CD14-positive monocyte (primary cell): ENCODE data around the gene KDM4C. TPM values are rescaled to one million over a fixed set of nuclear protein-coding genes. Genes with fewer than 3 reads are reported as not detected.
A peak's percentile ranks its signal among the peaks of the same experiment; 100 is the strongest.

Experiments
- DNase-seq, 3 donors: peaks; one replicate each; pipeline ENCODE4 v3.0.0-alpha.2; 2011 to 2022
- H2AFZ ChIP-seq: 2 replicates; pipeline ENCODE4 v1.6.0; 2012; ENCODE audit warnings: mild to moderate bottlenecking, low read depth, low read length, inconsistent platforms; ENCODE audit not compliant: insufficient read depth, poor library complexity, severe bottlenecking
- H3K27ac ChIP-seq, 2 donors: 1 replicate in 1 of 2; 2 replicates in 1 of 2; pipeline ENCODE4 v1.5.1; 2012 to 2013; ENCODE audit warnings: low read length in 2 of 2, control low read depth in 1 of 2, inconsistent platforms in 1 of 2, low read depth in 1 of 2, mild to moderate bottlenecking in 1 of 2
- H3K27me3 ChIP-seq, 2 donors: one replicate each; pipeline versions ENCODE4 v1.6.0 to v1.6.1; 2011 to 2013; ENCODE audit warnings: low read length in 2 of 2; ENCODE audit not compliant: control insufficient read depth in 2 of 2, insufficient read depth in 2 of 2
- H3K36me3 ChIP-seq, 2 donors: replicated peaks in 1 of 2; 1 replicate in 1 of 2; 2 replicates in 1 of 2; pipeline versions ENCODE4 v1.5.1 to v1.6.1; 2012 to 2013; ENCODE audit warnings: low read length in 2 of 2, control low read depth in 1 of 2, inconsistent platforms in 1 of 2, mild to moderate bottlenecking in 1 of 2; ENCODE audit not compliant: insufficient read depth in 2 of 2, control insufficient read depth in 1 of 2
- H3K4me1 ChIP-seq, 2 donors: 1 replicate in 1 of 2; 2 replicates in 1 of 2; pipeline versions ENCODE4 v1.5.1 to v1.6.1; 2012 to 2013; ENCODE audit warnings: low read length in 2 of 2, control low read depth in 1 of 2, inconsistent platforms in 1 of 2, mild to moderate bottlenecking in 1 of 2, moderate library complexity in 1 of 2; ENCODE audit not compliant: insufficient read depth in 2 of 2, control insufficient read depth in 1 of 2
- H3K4me2 ChIP-seq: replicated peaks from 2 replicates; pipeline ENCODE3; 2012; ENCODE audit warnings: low read length, moderate library complexity, mild to moderate bottlenecking; ENCODE audit not compliant: poor library complexity, severe bottlenecking; ENCODE audit errors: extremely low read depth
- H3K4me3 ChIP-seq, 3 experiments: fragments of 200-600 bp in 1 of 3; sonication (generic) in 1 of 3; replicated peaks in 1 of 3; 1 replicate in 2 of 3; 2 replicates in 1 of 3; pipeline ENCODE4 v1.5.1; 2011 to 2013; ENCODE audit warnings: low read length in 3 of 3, mild to moderate bottlenecking in 3 of 3, control low read depth in 2 of 3, low read depth in 2 of 3, inconsistent platforms in 1 of 3, moderate library complexity in 1 of 3
- H3K79me2 ChIP-seq: 2 replicates; pipeline ENCODE4 v1.6.0; 2012; ENCODE audit warnings: mild to moderate bottlenecking, control low read depth, inconsistent platforms, low read length, moderate library complexity; ENCODE audit not compliant: insufficient read depth
- H3K9ac ChIP-seq: 2 replicates; pipeline ENCODE4 v1.6.0; 2017; ENCODE audit warnings: low read length, mild to moderate bottlenecking; ENCODE audit not compliant: insufficient read depth, poor library complexity, severe bottlenecking
- H3K9me3 ChIP-seq, 2 donors: replicated peaks in 1 of 2; 1 replicate in 1 of 2; 2 replicates in 1 of 2; pipeline versions ENCODE4 v1.5.1 to v1.6.1; 2012 to 2013; ENCODE audit warnings: low read length in 2 of 2, control low read depth in 1 of 2; ENCODE audit not compliant: control insufficient read depth in 1 of 2, insufficient read depth in 1 of 2
- H4K20me1 ChIP-seq: 2 replicates; pipeline ENCODE4 v1.6.0; 2012; ENCODE audit warnings: mild to moderate bottlenecking, low read length, control low read depth, moderate library complexity; ENCODE audit not compliant: insufficient read depth
- H3K27ac Mint-ChIP-seq, 7 donors: one replicate each; pipeline ENCODE4 v1.8.0; 2020; ENCODE audit warnings: mild to moderate bottlenecking in 7 of 7, mixed read lengths in 7 of 7, moderate library complexity in 6 of 7, inconsistent platforms in 2 of 7
- H3K27me3 Mint-ChIP-seq, 3 donors: one replicate each; pipeline ENCODE4 v1.8.0; 2021 to 2022; ENCODE audit warnings: low read depth in 3 of 3, mild to moderate bottlenecking in 3 of 3, mixed read lengths in 3 of 3, moderate library complexity in 3 of 3, inconsistent platforms in 1 of 3
- H3K36me3 Mint-ChIP-seq, 2 donors: one replicate each; pipeline ENCODE4 v1.8.0; 2020; ENCODE audit warnings: mixed read lengths in 2 of 2, inconsistent platforms in 1 of 2, mild to moderate bottlenecking in 1 of 2
- H3K4me1 Mint-ChIP-seq: one replicate; pipeline ENCODE4 v1.8.0; 2020; ENCODE audit warnings: mild to moderate bottlenecking, mixed read lengths
- H3K4me3 Mint-ChIP-seq, 2 donors: one replicate each; pipeline ENCODE4 v1.8.0; 2020; ENCODE audit warnings: mild to moderate bottlenecking in 2 of 2, mixed read lengths in 2 of 2, moderate library complexity in 1 of 2
- H3K9me3 Mint-ChIP-seq, 7 donors: one replicate each; pipeline ENCODE4 v1.8.0; 2020 to 2022; ENCODE audit warnings: mixed read lengths in 7 of 7, mild to moderate bottlenecking in 6 of 7, moderate library complexity in 6 of 7, inconsistent platforms in 2 of 7
- WGBS: methylation state at CpG from one replicate; pipeline ENCODE4 v1.1.5; 2013; ENCODE audit warnings: missing lambda C conversion rate; ENCODE audit not compliant: insufficient coverage; 5-methylcytosine and 5-hydroxymethylcytosine counted together
- intact Hi-C, 2 donors: fragments of 100-400 bp; cut with micrococcal nuclease; formaldehyde crosslinking; loops; one replicate each; pipeline versions ENCODE4 v1.15.0 to v1.15.1; 2023
- polyA plus RNA-seq, 3 donors: library from polyadenylated mRNA; depleted of rRNA in 1 of 3; unstranded in 2 of 3; stranded (reverse) in 1 of 3; fragments of 300-500 nt in 2 of 3; fragments of >200 nt in 1 of 3; fragmentation: Illumina TruSeq in 2 of 3; gene quantifications; 1 replicate in 2 of 3; 2 replicates in 1 of 3; pipeline ENCODE4 v1.2.3, GENCODE V29; 2012 to 2021
- TF ChIP-seq, protein P1 (sequence below): fragments of 200-600 bp; IDR thresholded peaks from one replicate; pipeline ENCODE4 v1.8.0; 2022; ENCODE audit warnings: antibody characterized with exemption, mild to moderate bottlenecking

KDM4C gene
- polyA plus RNA-seq, 3 donors: 15.2 to 36.2 (median 17.1) TPM

DNA sequence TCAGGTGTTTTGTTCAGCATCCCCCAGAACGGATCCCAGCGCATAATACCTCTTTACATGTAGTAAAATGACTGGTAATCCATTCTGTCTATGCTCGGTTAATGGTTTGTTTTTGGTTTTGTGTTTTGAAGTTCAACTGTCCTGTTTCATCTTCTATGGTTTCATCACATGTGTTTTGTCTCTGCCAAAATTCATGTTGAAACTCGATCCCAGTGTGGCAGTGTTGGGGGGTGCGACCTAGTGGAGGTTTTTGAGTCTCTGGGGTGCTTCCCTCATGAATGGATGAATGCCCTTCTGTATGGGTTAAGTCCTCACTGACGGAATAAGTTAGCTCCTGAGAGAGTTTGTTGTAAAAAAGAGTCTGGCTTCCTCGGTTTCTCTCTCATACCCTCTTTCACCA lies 317.4 kb downstream of the KDM4C start:
- no peaks in the 10 kb centered on the region for H4K20me1 ChIP-seq
- H3K4me3 ChIP-seq: no peak overlapping the region
- H3K4me1 Mint-ChIP-seq: peaks cover 3% of the 10 kb centered on the region
- no peak overlapping the region for H3K9ac ChIP-seq
- H3K79me2 ChIP-seq: no peaks in the 10 kb centered on the region
- no peak overlapping the region for H2AFZ ChIP-seq
- no peaks in the 10 kb centered on the region for H3K9me3 Mint-ChIP-seq
- peaks cover 48 to 62% of the 10 kb centered on the region in 2 donors for H3K36me3 Mint-ChIP-seq
- H3K27ac Mint-ChIP-seq: peak overlapping the region in 1 of 7 donors; percentile 9
- WGBS: 100% methylated on average over 2 of the region's 7 CpGs
- no peak overlapping the region for H3K4me2 ChIP-seq
- no peak overlapping the region for H3K4me3 Mint-ChIP-seq
- no peaks in the 10 kb centered on the region for H3K27me3 ChIP-seq
- no peak for DNase-seq
- H3K27ac ChIP-seq: no peak overlapping the region
- peaks cover 26 to 53% of the 10 kb centered on the region in 2 donors for H3K36me3 ChIP-seq
- TF ChIP-seq, protein P1, sequence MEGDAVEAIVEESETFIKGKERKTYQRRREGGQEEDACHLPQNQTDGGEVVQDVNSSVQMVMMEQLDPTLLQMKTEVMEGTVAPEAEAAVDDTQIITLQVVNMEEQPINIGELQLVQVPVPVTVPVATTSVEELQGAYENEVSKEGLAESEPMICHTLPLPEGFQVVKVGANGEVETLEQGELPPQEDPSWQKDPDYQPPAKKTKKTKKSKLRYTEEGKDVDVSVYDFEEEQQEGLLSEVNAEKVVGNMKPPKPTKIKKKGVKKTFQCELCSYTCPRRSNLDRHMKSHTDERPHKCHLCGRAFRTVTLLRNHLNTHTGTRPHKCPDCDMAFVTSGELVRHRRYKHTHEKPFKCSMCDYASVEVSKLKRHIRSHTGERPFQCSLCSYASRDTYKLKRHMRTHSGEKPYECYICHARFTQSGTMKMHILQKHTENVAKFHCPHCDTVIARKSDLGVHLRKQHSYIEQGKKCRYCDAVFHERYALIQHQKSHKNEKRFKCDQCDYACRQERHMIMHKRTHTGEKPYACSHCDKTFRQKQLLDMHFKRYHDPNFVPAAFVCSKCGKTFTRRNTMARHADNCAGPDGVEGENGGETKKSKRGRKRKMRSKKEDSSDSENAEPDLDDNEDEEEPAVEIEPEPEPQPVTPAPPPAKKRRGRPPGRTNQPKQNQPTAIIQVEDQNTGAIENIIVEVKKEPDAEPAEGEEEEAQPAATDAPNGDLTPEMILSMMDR: no peak
- intact Hi-C loops: no loop called here
- no peaks in the 10 kb centered on the region for H3K27me3 Mint-ChIP-seq
- H3K9me3 ChIP-seq: no peaks in the 10 kb centered on the region
- no peaks in the 10 kb centered on the region for H3K4me1 ChIP-seq

DNA sequence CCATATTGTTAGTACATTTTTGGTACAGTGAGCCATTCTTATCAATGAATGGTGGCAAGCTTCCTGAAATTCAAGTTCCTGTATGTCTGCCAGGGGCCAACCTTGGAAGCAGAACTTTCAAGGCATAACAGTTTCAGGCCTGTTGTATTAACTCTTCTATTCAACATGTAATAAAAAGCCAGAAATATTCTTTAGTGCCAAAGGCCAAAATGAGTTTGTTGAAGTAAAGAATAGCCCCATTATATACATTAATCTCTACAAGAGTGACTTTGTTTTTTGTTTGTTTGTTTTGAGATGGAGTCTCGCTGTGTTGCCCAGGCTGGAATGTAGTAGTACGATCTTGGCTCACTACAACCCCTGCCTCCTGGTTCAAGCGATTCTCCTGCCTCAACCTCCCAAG lies 321.3 kb downstream of the KDM4C start:
- peaks cover 8% of the 10 kb centered on the region for H4K20me1 ChIP-seq
- no peak overlapping the region for H3K27ac ChIP-seq
- Mint-ChIP-seq H3K9me3 (no peaks in the 10 kb centered on the region), H3K27ac (no peak overlapping the region), H3K4me1 (peaks cover 18% of the 10 kb centered on the region), H3K4me3 (no peak overlapping the region), H3K27me3 (no peaks in the 10 kb centered on the region), H3K36me3 (peaks cover 49 to 50% of the 10 kb centered on the region in 2 donors)
- H3K4me3 ChIP-seq: no peak overlapping the region
- no peak overlapping the region for H2AFZ ChIP-seq
- H3K36me3 ChIP-seq: peaks cover 26 to 59% of the 10 kb centered on the region in 2 donors
- no peaks in the 10 kb centered on the region for H3K79me2 ChIP-seq
- no peak for DNase-seq
- intact Hi-C loops: no loop called here
- TF ChIP-seq, protein P1: no peak
- H3K27me3 ChIP-seq: no peaks in the 10 kb centered on the region
- WGBS: no CpG with 5 or more reads among the region's 3 CpGs
- peaks cover 11% of the 10 kb centered on the region in 2 donors for H3K4me1 ChIP-seq
- no peak overlapping the region for H3K4me2 ChIP-seq
- H3K9ac ChIP-seq: no peak overlapping the region
- H3K9me3 ChIP-seq: no peaks in the 10 kb centered on the region
